HTERT RPE-1 (cell line): ENCODE data around the gene KRTAP4-5.
"Not testable (repeated sequence)": the region's sequence is repeated elsewhere in the genome, so short reads cannot be mapped to it uniquely, and the experiment has no call there.

ENCODE experiments used
- in situ Hi-C: fragments of 300-500 bp; cut with MboI; formaldehyde crosslinking; loops from 4 replicates; pipeline ENCODE4 v1.14.3; 2020; ENCODE audit warnings: low sequenced_read_pairs

KRTAP4-5 gene

GRCh38 chr17:41149652-41149985 is at the start of gene KRTAP4-5:
KRTAP4-5 (minus strand) TSS chr17:41149825; CDS start chr17:41149767, 58 bp downstream.
- in situ Hi-C loops = no loop called here

DNA sequence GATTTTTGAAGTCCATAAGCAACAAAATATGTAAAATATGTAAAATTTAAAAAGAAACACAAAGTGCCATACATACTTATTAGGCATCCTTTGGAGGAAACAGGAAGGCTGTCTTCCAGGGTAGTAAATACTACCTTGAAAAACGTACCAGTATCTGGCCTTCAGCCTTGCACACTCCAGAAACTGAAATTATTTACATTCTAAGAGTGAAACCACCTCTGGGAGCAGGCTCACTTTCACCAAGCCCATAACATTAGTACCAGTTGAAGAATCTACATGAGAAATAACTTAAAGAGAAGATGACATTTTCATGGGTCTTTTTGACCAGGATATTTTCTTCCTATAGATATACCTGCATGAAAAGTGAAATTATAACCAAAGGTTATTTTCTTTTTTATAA is 46.4 kb upstream of the KRTAP4-5 start:
- in situ Hi-C loops = no loop called here

DNA sequence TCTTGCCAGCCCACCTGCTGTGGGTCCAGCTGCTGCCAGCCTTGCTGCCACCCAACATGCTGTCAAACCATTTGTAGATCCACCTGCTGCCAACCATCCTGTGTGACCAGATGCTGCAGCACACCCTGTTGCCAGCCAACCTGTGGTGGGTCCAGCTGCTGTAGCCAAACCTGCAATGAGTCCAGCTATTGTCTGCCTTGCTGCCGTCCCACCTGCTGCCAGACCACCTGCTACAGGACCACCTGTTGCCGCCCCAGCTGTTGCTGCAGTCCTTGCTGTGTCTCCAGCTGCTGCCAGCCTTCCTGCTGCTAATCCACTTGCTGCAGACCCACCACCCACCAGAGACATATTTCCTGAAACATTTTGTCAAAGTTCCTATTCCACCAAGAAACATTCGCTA is 40.7 kb upstream of the KRTAP4-5 start:
- in situ Hi-C loops = no loop called here

DNA sequence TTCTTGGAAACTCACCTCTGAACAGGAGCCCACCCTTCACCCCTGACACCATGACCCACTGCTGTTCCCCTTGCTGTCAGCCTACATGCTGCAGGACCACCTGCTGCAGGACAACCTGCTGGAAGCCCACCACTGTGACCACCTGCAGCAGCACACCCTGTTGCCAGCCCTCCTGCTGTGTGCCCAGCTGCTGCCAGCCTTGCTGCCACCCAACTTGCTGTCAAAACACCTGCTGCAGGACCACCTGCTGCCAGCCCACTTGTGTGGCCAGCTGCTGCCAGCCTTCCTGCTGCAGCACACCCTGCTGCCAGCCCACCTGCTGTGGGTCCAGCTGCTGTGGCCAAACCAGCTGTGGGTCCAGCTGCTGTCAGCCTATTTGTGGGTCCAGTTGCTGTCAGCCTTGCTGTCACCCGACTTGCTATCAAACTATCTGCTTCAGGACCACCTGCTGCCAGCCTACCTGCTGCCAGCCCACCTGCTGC is 40.3 kb upstream of the KRTAP4-5 start, which contains the start of gene KRTAP9-1:
TSS of gene KRTAP9-1 (plus strand) at position 51 of the 482 bp plus-strand sequence. CDS start at position 51, 0 bp downstream.
- in situ Hi-C loops = not testable (repeated sequence)

DNA sequence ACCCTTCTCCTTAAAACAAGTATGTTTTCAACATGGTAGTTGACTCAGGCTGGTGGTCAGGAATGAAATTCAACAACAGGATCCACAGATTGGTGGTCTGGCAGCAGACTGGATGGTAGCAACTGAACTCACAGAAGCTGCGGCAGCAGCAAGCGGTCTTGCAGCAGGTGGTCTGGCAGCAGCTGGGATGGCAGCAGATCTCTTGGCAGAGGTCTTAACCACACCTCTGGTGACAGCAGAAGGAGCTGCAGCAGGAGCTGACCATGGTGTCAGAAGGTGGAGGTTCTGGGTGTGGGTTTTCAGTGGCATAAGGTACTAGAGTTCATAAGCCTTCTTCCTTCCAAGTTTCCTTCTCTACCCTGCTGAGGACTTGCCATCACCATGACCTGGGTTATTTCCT is 37.2 kb upstream of the KRTAP4-5 start:
- in situ Hi-C loops = no loop called here

GRCh38 chr17:41185001-41185400 is 35.4 kb upstream of the KRTAP4-5 start:
- in situ Hi-C loops = no loop called here

DNA sequence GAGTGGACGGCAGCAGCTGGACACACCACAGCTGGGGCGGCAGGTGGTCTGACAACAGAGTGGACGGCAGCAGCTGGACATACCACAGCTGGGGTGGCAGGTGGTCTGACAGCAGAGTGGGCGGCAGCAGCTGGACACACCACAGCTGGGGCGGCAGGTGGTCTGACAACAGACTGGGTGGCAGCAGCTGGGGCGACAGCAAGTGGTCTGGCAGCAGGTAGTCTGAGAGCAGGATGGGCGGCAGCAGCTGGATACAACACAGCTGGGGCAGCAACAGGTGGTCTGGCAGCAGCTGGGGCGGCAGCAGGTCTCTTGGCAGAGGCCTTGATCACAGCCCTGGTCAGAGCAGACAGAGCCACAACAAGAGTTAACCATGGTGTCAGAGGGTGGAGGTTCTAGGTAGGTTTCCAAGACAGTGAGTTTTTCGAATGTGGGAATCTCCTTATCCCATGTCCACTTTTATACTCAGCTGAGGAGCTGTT is 34.9 kb upstream of the KRTAP4-5 start, which contains the start of gene KRTAP4-1:
TSS of gene KRTAP4-1 (minus strand) at position 432 of the 482 bp plus-strand sequence. CDS start at position 375, 57 bp downstream.
- in situ Hi-C loops = no loop called here

GRCh38 chr17:41178843-41179616 is 29.4 kb upstream of the KRTAP4-5 start:
- in situ Hi-C loops = no loop called here

GRCh38 chr17:41178341-41178740 is 28.7 kb upstream of the KRTAP4-5 start:
- in situ Hi-C loops = no loop called here

DNA sequence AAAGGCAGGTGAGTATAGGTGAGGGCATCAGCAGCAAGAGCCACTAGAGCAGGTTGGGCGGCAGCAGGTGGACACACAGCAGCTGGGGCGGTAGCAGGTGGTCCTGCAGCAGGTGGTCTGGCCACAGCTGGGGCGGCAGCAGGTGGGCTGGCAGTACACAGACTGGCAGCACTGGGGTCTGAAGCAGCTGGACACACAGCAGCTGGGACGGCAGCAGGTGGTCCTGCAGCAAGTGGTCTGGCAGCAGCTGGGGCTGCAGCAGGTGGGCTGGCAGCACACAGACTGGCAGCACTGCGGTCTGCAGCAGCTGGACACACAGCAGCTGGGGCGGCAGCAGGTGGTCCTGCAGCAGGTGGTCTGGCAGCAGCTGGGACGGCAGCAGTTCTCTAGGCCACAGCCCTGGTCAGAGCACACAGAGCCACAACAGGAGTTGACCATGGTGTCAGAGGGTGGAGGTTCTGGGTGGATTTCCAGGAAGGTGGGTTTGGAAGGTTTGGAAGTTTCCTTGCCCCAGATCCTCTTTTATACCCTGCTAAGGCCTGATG is 28.2 kb upstream of the KRTAP4-5 start, which contains the start of gene KRTAP4-2:
TSS of gene KRTAP4-2 (minus strand) at position 495 of the 545 bp plus-strand sequence. CDS start at position 438, 57 bp downstream.
- in situ Hi-C loops = no loop called here

GRCh38 chr17:41176744-41177387 is 27.2 kb upstream of the KRTAP4-5 start:
- in situ Hi-C loops = no loop called here

- in situ Hi-C loops = no loop called here
Observed at GRCh38 chr17:41171886-41172285, 22.3 kb upstream of the KRTAP4-5 start.

DNA sequence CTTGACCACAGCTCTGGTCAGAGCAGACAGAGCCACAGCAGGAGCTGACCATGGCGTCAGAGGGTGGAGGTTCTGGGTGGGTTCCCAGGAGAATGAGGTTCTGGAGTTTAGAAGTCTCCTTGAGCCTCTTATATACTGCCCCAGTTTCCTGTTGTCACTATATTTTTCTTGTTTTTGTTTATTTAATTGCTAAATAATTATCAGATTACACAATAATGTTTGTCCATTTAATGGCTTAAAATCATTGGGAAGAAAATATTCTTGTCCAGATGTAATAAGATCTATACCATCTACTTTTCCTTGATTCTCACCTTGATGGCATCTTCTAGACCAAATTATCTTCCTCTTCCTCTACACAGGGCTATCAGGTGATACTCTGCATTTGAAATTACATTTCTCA is 18.5 kb upstream of the KRTAP4-5 start, which contains the start of gene KRTAP4-3:
TSS of gene KRTAP4-3 (minus strand) at position 101 of the 400 bp plus-strand sequence. CDS start at position 52, 49 bp downstream.
- in situ Hi-C loops = no loop called here

GRCh38 chr17:41167561-41167960 is 17.9 kb upstream of the KRTAP4-5 start:
- in situ Hi-C loops = no loop called here

DNA sequence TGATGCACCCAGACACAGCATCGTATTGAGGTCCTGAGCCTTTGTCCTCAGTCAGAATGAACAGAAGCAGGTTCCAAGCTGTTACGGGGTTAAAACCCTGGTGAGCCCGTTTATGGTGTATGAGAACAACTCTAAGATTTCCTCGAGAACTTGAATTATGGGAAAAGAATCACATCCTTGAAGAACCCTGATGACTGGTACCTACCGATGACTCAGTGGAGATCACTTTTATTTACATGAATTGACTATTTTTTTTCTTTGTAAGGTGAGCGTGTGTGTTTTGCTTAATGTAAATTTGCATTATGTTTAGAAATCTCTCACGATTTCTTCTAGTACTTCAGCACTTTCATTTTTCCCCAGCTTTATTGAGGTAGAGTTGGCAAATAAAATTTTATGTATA is 14.2 kb upstream of the KRTAP4-5 start:
- in situ Hi-C loops = no loop called here

DNA sequence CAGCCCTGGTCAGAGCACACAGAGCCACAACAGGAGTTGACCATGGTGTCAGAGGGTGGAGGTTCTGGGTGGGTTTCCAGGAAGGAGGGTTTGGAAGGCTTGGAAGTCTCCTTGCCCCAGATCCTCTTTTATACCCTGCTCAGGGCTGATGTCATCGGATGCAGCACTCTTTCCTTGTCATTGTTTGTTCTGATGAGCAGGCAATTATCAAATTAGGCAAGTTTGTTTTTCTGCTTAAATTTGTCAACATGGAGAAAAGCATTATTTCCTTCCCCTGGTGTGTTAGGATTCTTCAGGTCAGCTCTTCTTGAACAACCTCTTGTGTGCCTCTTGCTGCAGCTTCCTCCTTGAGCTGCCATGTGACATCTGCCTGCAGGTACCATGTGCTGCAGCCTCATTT is 11.0 kb upstream of the KRTAP4-5 start, which contains the start of gene KRTAP4-4:
TSS of gene KRTAP4-4 (minus strand) at position 101 of the 400 bp plus-strand sequence. CDS start at position 44, 57 bp downstream.
- in situ Hi-C loops = no loop called here

DNA sequence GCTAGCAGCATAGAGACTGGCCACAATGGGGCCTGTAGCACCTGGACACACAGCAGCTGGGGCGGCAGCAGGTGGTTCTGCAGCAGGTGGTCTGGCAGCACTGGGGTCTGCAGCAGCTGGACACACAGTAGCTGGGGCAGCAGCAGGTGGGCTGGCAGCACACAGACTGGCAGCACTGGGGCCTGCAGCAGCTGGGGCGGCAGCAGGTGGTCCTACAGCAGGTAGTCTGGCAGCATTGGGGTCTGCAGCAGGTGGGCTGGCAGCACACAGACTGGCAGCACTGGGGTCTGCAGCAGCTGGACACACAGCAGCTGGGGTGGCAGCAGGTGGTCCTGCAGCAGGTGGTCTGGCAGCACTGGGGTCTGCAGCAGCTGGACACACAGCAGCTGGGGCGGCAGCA is 10.6 kb upstream of the KRTAP4-5 start:
- in situ Hi-C loops = not testable (repeated sequence)

DNA sequence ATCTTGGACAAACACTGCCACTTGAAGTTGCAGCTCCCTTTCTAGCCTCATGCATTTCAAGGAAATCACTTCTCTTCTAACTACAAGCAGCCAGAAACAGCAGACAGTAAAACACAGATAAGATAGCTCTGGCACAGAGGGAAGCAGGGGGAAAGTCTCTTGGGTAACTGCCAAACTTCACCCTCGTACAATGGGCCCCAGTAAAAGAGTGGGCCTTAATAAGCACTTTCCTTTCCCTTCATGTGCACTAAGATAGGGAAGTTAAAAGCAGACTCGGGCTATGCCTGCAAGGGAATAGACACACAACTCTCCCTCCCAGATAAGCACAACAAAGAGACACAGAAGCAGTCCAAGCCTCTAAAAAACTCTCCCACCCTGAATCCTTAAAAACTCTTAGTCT is 4.2 kb upstream of the KRTAP4-5 start:
- in situ Hi-C loops = no loop called here

GRCh38 chr17:41151525-41151924 is 1.9 kb upstream of the KRTAP4-5 start:
- in situ Hi-C loops = no loop called here

GRCh38 chr17:41150026-41150425 is 401 bp upstream of the KRTAP4-5 start:
- in situ Hi-C loops = no loop called here

DNA sequence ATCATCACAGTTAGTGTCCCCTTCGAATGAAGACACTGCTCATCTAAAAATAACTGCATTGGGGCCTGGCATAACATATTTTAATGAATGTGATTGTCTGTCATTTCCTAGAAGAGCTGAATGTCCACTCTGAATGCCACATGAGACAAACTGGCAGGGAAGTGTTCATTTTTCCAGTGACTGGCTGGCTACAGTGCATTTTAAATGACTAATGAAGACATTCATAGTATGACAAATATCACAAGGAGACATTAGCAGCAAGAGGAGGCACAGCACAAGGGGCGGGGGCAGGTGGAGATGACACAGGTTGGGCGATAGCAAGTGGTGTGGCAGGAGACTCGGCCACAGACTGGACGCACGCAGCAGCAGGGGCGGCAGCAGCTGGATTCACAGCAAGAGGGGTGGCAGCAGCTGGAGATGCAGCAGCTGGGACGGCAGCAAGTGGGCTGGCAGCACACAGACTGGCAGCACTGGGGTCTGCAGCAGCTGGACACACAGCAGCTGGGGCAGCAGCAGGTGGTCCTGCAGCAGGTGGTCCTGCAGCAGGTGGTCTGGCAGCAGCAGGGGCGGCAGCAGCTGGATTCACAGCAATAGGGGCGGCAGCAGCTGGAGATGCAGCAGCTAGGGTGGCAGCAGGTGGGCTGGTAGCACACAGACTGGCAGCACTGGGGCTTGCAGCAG is 514 bp downstream of the KRTAP4-5 start:
- in situ Hi-C loops = not testable (repeated sequence)
